Left lobe of liver (tissue), 2 donors: ENCODE measurements around the gene NDUFA9. TPM values are rescaled to one million over a fixed set of nuclear protein-coding genes. Genes with fewer than 3 reads are reported as not detected.

Source experiments
- ATAC-seq: fragments of 200-7000 bp; cut with Tn5 transposase; one replicate; pipeline ENCODE4 v1.9.1; 2020; ENCODE audit warnings: mild to moderate bottlenecking, moderate library complexity
- DNase-seq: peaks from one replicate; pipeline ENCODE4 v3.0.0-alpha.2; 2020; ENCODE audit warnings: low spot score
- total RNA-seq: library from RNA; stranded (reverse); gene quantifications from one replicate; pipeline ENCODE4 v1.2.1, GENCODE V29; 2021
- donor health status: DM: no; HTN: no; CAD: no; lungs with moderate emphysema.
- donor health status: DM: no; HTN: yes; CAD: no.

Gene NDUFA9
- total RNA-seq, 1 donor from 2014 or later = 73.5 TPM

DNA sequence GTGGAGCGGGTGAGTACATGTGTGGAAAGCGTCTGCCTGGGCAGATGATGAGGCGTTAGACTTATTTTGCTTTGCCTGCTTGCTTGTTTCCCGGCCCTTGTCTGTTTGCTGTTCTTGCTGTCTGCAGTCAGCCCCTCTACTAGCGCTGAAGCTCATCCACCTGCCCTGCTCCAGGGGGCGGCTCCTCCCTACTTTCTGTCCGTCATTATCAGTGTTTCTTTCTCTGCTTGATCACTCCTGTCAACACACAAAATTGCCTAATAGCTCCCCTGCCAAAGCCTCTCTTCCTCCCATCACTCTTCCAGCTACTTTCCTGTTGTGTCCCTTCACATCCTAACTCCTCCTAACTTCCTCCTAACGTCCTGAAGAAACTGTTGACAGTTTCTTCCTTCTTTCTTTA, 36.4 kb downstream of the NDUFA9 start:
- DNase-seq = no peak
- ATAC-seq = no peak

- DNase-seq (no peak), ATAC-seq (no peak)
Observed at GRCh38 chr12:4690760-4691159, 41.8 kb downstream of the NDUFA9 start.

Other genes with a start within 250 kb of the NDUFA9 start
- not detected for gene FGF6, start 203.3 kb upstream of the NDUFA9 start, total RNA-seq
- gene RAD51AP1, start 110.2 kb upstream of the NDUFA9 start, total RNA-seq = 0.65 TPM
- gene DYRK4, start 86.9 kb upstream of the NDUFA9 start, total RNA-seq = 8.7 TPM
- gene AKAP3, start 63 bp upstream of the NDUFA9 start, total RNA-seq = 1.6 TPM
- not detected for gene GALNT8, start 71.3 kb downstream of the NDUFA9 start, total RNA-seq